Measurements from ENCODE around the gene CCR5AS.
"Not testable (repeated sequence)": the region's sequence is repeated elsewhere in the genome, so short reads cannot be mapped to it uniquely, and the experiment has no call there.

The CCR5AS gene

DNA sequence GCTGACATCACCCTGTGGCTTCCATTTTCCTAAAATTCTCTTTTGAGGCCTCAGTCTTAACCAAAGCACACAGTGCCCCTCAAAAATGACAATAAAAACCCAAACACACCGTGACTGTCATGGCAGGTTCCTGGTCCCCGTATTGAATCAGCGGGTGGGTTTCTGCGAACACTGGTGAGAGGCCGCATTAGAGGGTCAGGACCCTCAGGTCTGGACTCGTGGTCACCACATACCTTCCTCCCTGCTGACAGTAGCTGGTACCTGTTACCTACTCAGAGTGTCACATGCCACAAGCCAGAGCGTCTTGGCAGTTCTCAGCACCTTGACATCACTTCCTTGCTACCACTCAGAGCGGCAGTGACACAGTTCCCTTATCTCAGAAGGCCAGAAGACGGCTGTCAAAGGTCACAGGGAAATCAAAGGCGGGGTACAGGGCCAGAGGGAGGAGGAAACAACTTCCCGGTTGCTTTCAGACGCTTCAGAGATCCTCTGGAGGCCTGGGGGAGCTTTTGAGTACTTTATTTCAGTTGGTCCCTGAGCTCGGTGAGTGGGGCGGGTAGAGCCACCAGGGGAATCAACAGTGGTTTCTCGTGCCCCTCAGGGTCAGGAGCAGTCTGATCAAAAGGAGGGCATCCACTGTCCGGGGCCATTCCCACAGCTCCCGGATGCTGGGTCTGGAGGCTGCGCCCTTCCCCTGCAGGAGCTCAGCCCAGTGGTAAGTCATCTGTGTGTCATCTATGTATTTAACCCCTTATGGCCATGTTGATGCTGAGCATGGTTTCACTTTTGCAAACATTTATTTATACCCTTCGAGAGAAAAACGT is at the start of gene CCR5AS, which contains the start of gene CCRL2:
Gene CCR5AS, minus strand, starts transcription at position 279 of the 824 bp plus-strand sequence.
Gene CCRL2, plus strand, starts transcription at position 472 of the 824 bp plus-strand sequence. CDS start 821 bp downstream, outside the sequence.
- DNase-seq, result peak; percentile 23

GRCh38 chr3:46456118-46456517 is 49.3 kb upstream of the CCR5AS start:
- DNase-seq, result no peak

- DNase-seq, result no peak
These were observed 48.6 kb upstream of the CCR5AS start for GRCh38 chr3:46455231-46456115.

- DNase-seq, result no peak
These were observed 47.7 kb upstream of the CCR5AS start for GRCh38 chr3:46454606-46455005.

- DNase-seq, result no peak
These were observed 47.3 kb upstream of the CCR5AS start for GRCh38 chr3:46454209-46454595.

- DNase-seq, result no peak
These were observed 46.8 kb upstream of the CCR5AS start for GRCh38 chr3:46453526-46454208.

DNA sequence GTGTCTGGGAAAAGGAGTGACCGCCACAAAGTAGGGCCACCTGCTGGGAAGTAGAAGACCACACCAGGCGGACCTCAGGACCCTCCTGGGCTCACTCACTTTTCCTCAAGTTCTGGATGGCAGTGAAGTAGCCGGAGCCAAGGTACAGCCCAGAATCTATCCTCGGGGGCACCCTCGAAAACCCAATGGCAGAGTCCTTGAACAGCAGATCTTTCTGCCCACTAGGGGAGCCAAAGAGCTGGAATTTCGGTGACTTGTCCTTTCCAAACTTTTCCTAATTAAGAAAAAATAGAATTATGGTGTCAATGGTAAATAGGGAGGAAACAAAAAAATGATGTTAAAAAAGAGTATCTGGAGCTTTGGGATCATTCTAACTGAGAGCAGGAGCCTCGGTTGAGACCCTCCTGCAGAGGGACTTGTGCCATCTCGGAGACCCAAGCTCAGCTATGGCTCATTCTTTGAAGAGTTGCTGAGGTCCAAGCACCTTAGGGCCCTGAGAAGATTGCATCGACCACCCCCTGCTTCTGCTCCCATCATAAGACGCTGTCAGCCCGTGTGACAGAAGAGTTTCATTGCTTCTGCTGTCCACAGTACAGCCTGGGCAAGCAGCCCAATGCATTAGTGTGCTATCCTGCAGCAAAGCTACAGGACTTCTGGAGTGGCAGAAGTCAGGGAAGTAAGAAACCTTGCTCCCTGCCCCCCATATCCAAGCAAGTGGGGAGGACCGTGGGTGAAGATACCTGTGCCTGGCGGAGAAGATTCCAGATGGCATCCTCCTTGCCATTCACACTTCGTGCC is 43.1 kb upstream of the CCR5AS start:
- no peak for DNase-seq

DNA sequence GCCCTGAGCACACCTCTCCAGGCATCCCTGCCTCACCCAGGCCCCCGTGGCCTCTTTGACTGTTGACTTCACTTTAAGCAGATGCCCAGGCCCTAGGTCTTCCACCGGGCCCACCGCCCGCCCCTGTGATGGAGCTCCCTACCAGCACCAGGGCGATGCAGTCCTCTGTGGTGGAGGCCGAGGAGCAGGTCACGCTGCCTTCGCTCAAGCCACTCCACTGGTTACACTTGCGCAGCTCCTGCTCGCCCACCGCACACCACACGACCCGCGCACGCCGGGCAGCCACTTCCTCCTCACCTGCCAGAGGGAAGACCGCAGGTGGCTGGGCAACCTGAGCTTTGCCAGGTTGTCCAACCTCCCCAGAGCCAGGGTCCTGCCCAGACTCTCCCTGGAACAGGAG is 41.9 kb upstream of the CCR5AS start:
- DNase-seq, result no peak

DNA sequence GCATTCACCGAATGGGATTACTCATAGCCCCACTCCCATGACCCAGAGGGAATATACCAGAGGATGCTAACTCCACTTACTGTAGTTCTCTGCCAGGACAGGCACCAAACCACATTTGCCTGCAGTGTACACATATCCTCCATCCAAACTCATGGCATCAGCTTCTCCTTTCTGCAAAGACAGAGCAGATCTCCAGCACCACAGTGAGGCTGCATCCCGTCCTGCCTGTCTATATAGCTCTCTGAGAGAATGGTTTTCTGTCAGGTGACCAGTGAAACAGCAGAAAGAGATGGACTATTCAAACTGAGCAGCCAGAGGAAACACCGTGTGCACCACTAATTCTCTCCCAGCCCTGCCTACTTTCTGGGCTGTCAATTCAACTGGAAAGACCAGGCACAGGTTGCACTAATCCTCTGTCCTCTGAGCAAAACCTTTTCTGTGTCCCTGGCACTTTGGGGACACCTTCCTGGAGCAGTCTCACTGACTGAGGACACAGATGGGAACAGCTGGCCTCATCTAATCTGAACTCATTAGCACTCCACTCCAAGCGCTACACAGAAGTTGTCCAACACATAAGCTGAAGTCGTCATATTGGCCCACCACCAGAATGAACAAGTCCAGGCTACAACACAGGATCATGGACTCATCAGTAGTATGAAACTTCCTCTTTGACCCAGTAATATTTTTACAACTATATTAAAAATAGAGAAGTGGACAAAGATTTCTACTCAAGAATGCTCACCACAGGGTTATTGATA is 40.5 kb upstream of the CCR5AS start:
- DNase-seq, result no peak

GRCh38 chr3:46442576-46443530 is 36.0 kb upstream of the CCR5AS start:
- no peak for DNase-seq

GRCh38 chr3:46440531-46441294 is 33.8 kb upstream of the CCR5AS start:
- peak; percentile 61 for DNase-seq

DNA sequence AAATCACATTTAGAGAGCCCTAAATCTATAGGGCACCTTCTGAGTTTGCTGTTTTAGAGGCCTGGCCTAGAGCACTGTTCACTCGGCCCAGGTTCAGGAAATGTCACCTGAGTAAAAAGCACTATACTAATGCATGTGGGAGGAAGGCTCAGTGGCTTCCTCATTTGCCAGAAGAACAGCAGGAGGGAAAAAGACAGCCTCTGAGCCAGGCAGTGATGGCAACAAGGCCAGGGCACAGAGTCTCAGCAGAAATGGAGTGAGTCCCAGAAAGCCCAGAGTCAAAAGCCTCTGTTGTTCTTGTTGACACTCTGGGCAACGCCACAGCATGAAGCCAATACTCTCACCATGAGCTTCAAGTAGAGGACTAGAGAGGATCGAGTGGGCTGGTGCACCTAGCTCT is 32.0 kb upstream of the CCR5AS start:
- DNase-seq, result no peak

- DNase-seq, result no peak
These were observed 28.3 kb upstream of the CCR5AS start for GRCh38 chr3:46435081-46435726.

GRCh38 chr3:46433841-46434240 is 27.0 kb upstream of the CCR5AS start:
- no peak for DNase-seq

GRCh38 chr3:46433118-46433517 is 26.3 kb upstream of the CCR5AS start:
- not testable (repeated sequence) for DNase-seq

DNA sequence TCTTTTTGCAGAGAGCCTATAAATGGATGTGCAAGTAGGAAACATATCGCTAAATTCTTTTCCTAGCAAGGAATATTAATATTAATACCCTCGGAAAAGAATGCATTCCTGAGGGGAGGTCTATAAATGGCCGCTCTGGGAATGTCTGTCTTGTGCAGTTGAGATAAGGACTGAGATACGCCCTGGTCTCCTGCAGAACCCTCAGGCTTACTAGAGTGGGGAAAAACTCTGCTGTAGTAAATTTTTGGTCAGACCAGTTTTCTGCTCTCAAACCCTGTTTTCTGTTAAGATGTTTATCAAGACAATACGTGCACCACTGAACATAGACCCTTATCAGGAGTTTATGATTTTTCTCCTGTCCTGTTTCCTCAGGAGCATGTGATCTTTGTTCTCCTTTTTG is 25.0 kb upstream of the CCR5AS start:
- not testable (repeated sequence) for DNase-seq

- not testable (repeated sequence) for DNase-seq
These were observed 24.0 kb upstream of the CCR5AS start for GRCh38 chr3:46430879-46431278.

DNA sequence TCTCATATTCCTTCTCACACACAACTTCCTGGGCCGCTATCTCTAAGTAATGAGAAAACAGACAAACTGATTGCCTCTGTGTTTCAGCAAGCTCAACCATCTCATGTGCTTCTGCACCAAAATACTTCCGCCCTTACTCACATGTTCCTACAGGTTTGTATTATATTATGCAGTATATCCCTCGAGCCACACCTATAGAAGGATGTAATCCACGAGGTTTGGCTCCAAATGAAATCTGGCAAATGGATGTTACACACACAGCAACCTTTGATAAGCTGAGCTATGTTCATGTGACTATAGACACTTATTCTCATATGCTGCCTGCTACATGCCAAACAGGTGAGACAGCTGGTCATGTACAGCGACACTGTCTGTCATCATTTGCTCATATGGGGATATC is 22.8 kb upstream of the CCR5AS start:
- DNase-seq, result no peak

- no peak for DNase-seq
These were observed 22.4 kb upstream of the CCR5AS start for GRCh38 chr3:46429250-46429649.

Measured in central memory CD4-positive, alpha-beta T cell (primary cell).